H1 (cell line): Measurements from ENCODE around the gene ASCC2. TPM values are rescaled to one million over a fixed set of nuclear protein-coding genes. Genes with fewer than 3 reads are reported as not detected.

Source experiments
- CTCF ChIA-PET: fragments of 300-600 bp; sonication (Branson Sonifier 250); formaldehyde crosslinking; loops from one replicate; lab custom pipeline; 2021; ENCODE audit not compliant: partially characterized antibody; lab: Charles Lee
- POLR2A ChIA-PET: fragments of 300-600 bp; sonication (Branson Sonifier 250); formaldehyde crosslinking; loops from one replicate; lab custom pipeline; 2021; ENCODE audit warnings: inconsistent platforms; ENCODE audit not compliant: partially characterized antibody; lab: Charles Lee
- DNase-seq, 2 experiments: peaks; one replicate each; pipeline versions ENCODE4 v3.0.0 to v3.0.0-alpha.2; 2010 to 2022; ENCODE audit warnings: low spot score in 2 of 2, low read depth in 1 of 2, mixed read lengths in 1 of 2
- FAIRE-seq: peaks from 2 replicates; lab custom pipeline; 2011; peaks lifted over from hg19 to GRCh38; lab: Jason Lieb, UNC
- H2AFZ ChIP-seq: 2 replicates; pipeline ENCODE4 v1.8.1; 2012; ENCODE audit warnings: low read length, inconsistent platforms
- H2AK5ac ChIP-seq: 2 replicates; pipeline ENCODE4 v1.6.1; 2013; ENCODE audit warnings: low read depth, low read length
- H2BK120ac ChIP-seq: replicated peaks from 2 replicates; pipeline ENCODE3; 2013; ENCODE audit warnings: low read depth, low read length, inconsistent platforms
- H2BK12ac ChIP-seq: 2 replicates; pipeline ENCODE4 v1.6.1; 2013; ENCODE audit warnings: low read depth, low read length
- H2BK15ac ChIP-seq: 2 replicates; pipeline ENCODE4 v1.6.1; 2013; ENCODE audit warnings: low read length
- H2BK20ac ChIP-seq: 2 replicates; pipeline ENCODE4 v1.6.1; 2013; ENCODE audit warnings: low read length
- H2BK5ac ChIP-seq: 2 replicates; pipeline ENCODE4 v1.6.1; 2013; ENCODE audit warnings: low read depth, low read length
- H3K14ac ChIP-seq: 2 replicates; pipeline ENCODE4 v1.6.1; 2013; ENCODE audit warnings: inconsistent platforms; ENCODE audit not compliant: insufficient read length
- H3K18ac ChIP-seq: 2 replicates; pipeline ENCODE4 v1.6.1; 2013; ENCODE audit warnings: low read length; ENCODE audit errors: extremely low read depth
- H3K23ac ChIP-seq: 2 replicates; pipeline ENCODE4 v1.6.1; 2013; ENCODE audit warnings: inconsistent platforms; ENCODE audit not compliant: insufficient read length
- H3K23me2 ChIP-seq: 2 replicates; pipeline ENCODE4 v1.6.1; 2013; ENCODE audit warnings: low read depth, low read length
- H3K27ac ChIP-seq: 2 replicates; pipeline ENCODE4 v1.6.1; 2011; ENCODE audit warnings: low read depth, low read length, inconsistent platforms
- H3K27me3 ChIP-seq, 4 experiments: replicated peaks in 1 of 4; 1 replicate in 1 of 4; 2 replicates in 3 of 4; pipeline versions ENCODE4 v1.6.1 to v1.8.1; 2011 to 2013; ENCODE audit warnings: low read length in 3 of 4, mild to moderate bottlenecking in 3 of 4, inconsistent platforms in 2 of 4, mixed read lengths in 2 of 4, moderate library complexity in 1 of 4; ENCODE audit not compliant: control insufficient read depth in 3 of 4, insufficient read depth in 3 of 4; ENCODE audit errors: extremely low read depth in 1 of 4
- H3K36me3 ChIP-seq, 4 experiments: 2 replicates each; pipeline versions ENCODE4 v1.6.1 to v1.8.1; 2011 to 2013; ENCODE audit warnings: mild to moderate bottlenecking in 4 of 4, low read length in 3 of 4, moderate library complexity in 2 of 4, control low read depth in 1 of 4, inconsistent platforms in 1 of 4; ENCODE audit not compliant: insufficient read depth in 4 of 4, control insufficient read depth in 2 of 4
- H3K4ac ChIP-seq: replicated peaks from 2 replicates; pipeline ENCODE3; 2013; ENCODE audit warnings: low read length, low read depth, mixed read lengths, inconsistent platforms; ENCODE audit not compliant: insufficient read length
- H3K4me1 ChIP-seq, 4 experiments: replicated peaks in 1 of 4; 1 replicate in 1 of 4; 2 replicates in 3 of 4; pipeline versions ENCODE4 v1.6.1 to v1.8.1; 2011 to 2013; ENCODE audit warnings: low read length in 3 of 4, inconsistent platforms in 2 of 4, mixed read lengths in 1 of 4; ENCODE audit not compliant: insufficient read depth in 4 of 4, control insufficient read depth in 3 of 4
- H3K4me2 ChIP-seq, 2 experiments: 2 replicates each; pipeline versions ENCODE4 v1.6.1 to v1.8.1; 2011 to 2013; ENCODE audit warnings: low read depth in 2 of 2, low read length in 2 of 2, control low read depth in 1 of 2, inconsistent platforms in 1 of 2, mild to moderate bottlenecking in 1 of 2; ENCODE audit not compliant: insufficient read depth in 1 of 2
- H3K4me3 ChIP-seq, 4 experiments: fragments of 200-600, 300-600 bp in 1 of 4; sonication (generic), shearing (Covaris generic), sonication (Bioruptor Twin) in 1 of 4; 2 replicates each; pipeline versions ENCODE4 v1.5.1 to v1.8.1; 2011 to 2016; ENCODE audit warnings: low read length in 4 of 4, low read depth in 3 of 4, control low read depth in 2 of 4, inconsistent platforms in 2 of 4, mild to moderate bottlenecking in 2 of 4, mixed read lengths in 1 of 4, moderate library complexity in 1 of 4; ENCODE audit not compliant: insufficient read depth in 2 of 4; ENCODE audit errors: extremely low read depth in 1 of 4
- H3K56ac ChIP-seq: replicated peaks from 2 replicates; pipeline ENCODE3; 2013; ENCODE audit warnings: low read depth, mild to moderate bottlenecking, mixed read lengths, low read length, inconsistent platforms; ENCODE audit not compliant: insufficient read length
- H3K79me1 ChIP-seq: 2 replicates; pipeline ENCODE4 v1.6.1; 2013; ENCODE audit warnings: low read depth, low read length, control low read depth
- H3K79me2 ChIP-seq, 2 experiments: 2 replicates each; pipeline versions ENCODE4 v1.6.1 to v1.8.1; 2012 to 2013; ENCODE audit warnings: low read length in 2 of 2, mild to moderate bottlenecking in 2 of 2, inconsistent platforms in 1 of 2; ENCODE audit not compliant: insufficient read depth in 2 of 2, control insufficient read depth in 1 of 2
- H3K9ac ChIP-seq, 4 experiments: replicated peaks in 1 of 4; 1 replicate in 1 of 4; 2 replicates in 3 of 4; pipeline versions ENCODE4 v1.6.1 to v1.8.1; 2011 to 2013; ENCODE audit warnings: low read depth in 3 of 4, low read length in 3 of 4, control low read depth in 2 of 4, mild to moderate bottlenecking in 2 of 4, moderate library complexity in 2 of 4, inconsistent platforms in 1 of 4; ENCODE audit errors: extremely low read depth in 1 of 4
- H3K9me3 ChIP-seq, 2 experiments: 2 replicates each; pipeline versions ENCODE4 v1.6.1 to v1.8.1; 2012 to 2013; ENCODE audit warnings: mild to moderate bottlenecking in 2 of 2, moderate library complexity in 2 of 2, control low read depth in 1 of 2, inconsistent platforms in 1 of 2, low read depth in 1 of 2, low read length in 1 of 2, mixed read lengths in 1 of 2; ENCODE audit not compliant: insufficient read depth in 2 of 2
- H4K20me1 ChIP-seq, 2 experiments: replicated peaks in 1 of 2; 2 replicates each; pipeline versions ENCODE3 to v1.8.1; 2011 to 2013; ENCODE audit warnings: inconsistent platforms in 2 of 2, low read length in 2 of 2, mild to moderate bottlenecking in 1 of 2; ENCODE audit not compliant: insufficient read depth in 2 of 2, control insufficient read depth in 1 of 2
- H4K5ac ChIP-seq: 2 replicates; pipeline ENCODE4 v1.6.1; 2013; ENCODE audit warnings: low read length, low read depth, mixed read lengths, inconsistent platforms; ENCODE audit not compliant: insufficient read length
- H4K8ac ChIP-seq: 2 replicates; pipeline ENCODE4 v1.8.0; 2013; ENCODE audit warnings: mild to moderate bottlenecking, moderate library complexity, low read length, inconsistent platforms; ENCODE audit not compliant: insufficient read depth; ENCODE audit errors: extremely low read depth
- H4K91ac ChIP-seq: replicated peaks from 2 replicates; pipeline ENCODE3; 2013; ENCODE audit warnings: low read length, mixed read lengths, inconsistent platforms; ENCODE audit not compliant: insufficient read length
- BACH1 ChIP-seq: IDR thresholded peaks from 2 replicates; pipeline ENCODE4 v1.6.1; 2012; ENCODE audit warnings: low read length, improper control_type of control experiment
- SP1 ChIP-seq: IDR thresholded peaks from 2 replicates; pipeline ENCODE4 v1.6.1; 2011; ENCODE audit warnings: low read depth, low read length
- WGBS, 2 experiments: shearing (Covaris generic) in 1 of 2; methylation state at CpG; one replicate each; pipeline versions ENCODE4 v1.1.6 to v1.1.7; 2013 to 2015; ENCODE audit warnings: low lambda C conversion rate in 2 of 2, mixed read lengths in 2 of 2, inconsistent platforms in 1 of 2, low coverage in 1 of 2, missing lambda C conversion rate in 1 of 2; ENCODE audit not compliant: insufficient replicate concordance in 2 of 2, insufficient coverage in 1 of 2, insufficient read length in 1 of 2; ENCODE audit errors: extremely low coverage in 1 of 2, missing lambda C conversion rate in 1 of 2; 5-methylcytosine and 5-hydroxymethylcytosine counted together
- polyA plus RNA-seq, 7 experiments: library from polyadenylated mRNA; depleted of rRNA in 3 of 7; stranded (reverse) in 5 of 7; unstranded in 2 of 7; fragments of >200 nt in 5 of 7; fragments of 200-250 nt in 2 of 7; gene quantifications; 1 replicate in 5 of 7; 2 replicates in 1 of 7; 4 replicates in 1 of 7; pipeline versions ENCODE4 v1.2.1 to v1.2.3, GENCODE V29; 2011 to 2013; ENCODE audit warnings: missing spikeins in 2 of 7, mixed read lengths in 2 of 7
- total RNA-seq: library from RNA; stranded (reverse); fragmentation: NEBNext Ultra II Directional; extraction: Animal tissue kit (Norgen Biotek cat#: 25700); gene quantifications from 2 replicates; pipeline ENCODE4 v1.2.1, GENCODE V29; 2021

The ASCC2 gene
- total and polyA plus RNA-seq, 2 of the 8 experiments (the other 6 are each of a cell fraction or from before 2014, with no cell fraction given) = 35.0 to 35.8 TPM

DNA sequence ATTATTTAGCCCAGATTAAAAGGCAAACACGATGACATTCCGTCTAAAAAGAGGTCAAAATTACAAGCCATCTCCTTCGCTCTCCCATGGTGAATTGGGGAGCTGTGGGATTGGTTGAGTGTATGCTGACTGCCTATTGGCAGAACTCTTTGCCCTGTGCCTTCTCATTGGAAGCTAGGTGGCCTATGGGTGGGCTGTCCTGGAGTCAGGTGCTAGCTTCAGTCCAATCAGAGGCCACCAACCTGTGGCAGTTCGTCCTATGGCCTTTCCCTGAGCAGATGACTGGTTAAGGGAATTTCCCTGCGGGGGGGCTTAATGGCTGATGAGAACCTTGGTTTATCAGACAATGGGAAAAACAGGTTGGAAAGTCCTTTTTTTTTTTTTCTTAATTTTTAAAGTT is 41.7 kb upstream of the ASCC2 start:
- Histone ChIP-seq H3K23ac (no peak overlapping the region), H2BK15ac (no peak overlapping the region), H2BK120ac (no peak overlapping the region), H3K23me2 (0 out of 2 replicates have a peak, but pooled peaks cover 2% of the 10 kb centered on the region), H3K18ac (no peak overlapping the region), H3K27ac (no peak overlapping the region), H3K9me3 (no peaks in the 10 kb centered on the region), H3K4me1 (no peaks in the 10 kb centered on the region; a peak in 1 of 7 replicates), H2BK12ac (no peak overlapping the region), H3K4me2 (no peak overlapping the region), H3K27me3 (no peaks in the 10 kb centered on the region)
- TF ChIP-seq BACH1 = no peak
- TF ChIP-seq SP1 = peak; percentile 27; the same call in 1 of the 2 replicates
- TF ChIP-seq, all 59 proteins: peak for 1
- FAIRE-seq = no peak
- Histone ChIP-seq H4K91ac (no peak overlapping the region), H3K4me3 (no peak overlapping the region), H4K8ac (no peak overlapping the region), H3K79me2 (peaks cover 0 to 11% of the 10 kb centered on the region in 2 experiments; a peak in 2 of 4 replicates), H2AK5ac (no peak overlapping the region), H3K79me1 (no peaks in the 10 kb centered on the region), H3K14ac (no peak overlapping the region), H3K56ac (no peak overlapping the region), H3K36me3 (no peaks in the 10 kb centered on the region), H2BK20ac (no peak overlapping the region), H3K9ac (no peak overlapping the region), H2AFZ (no peak overlapping the region), H2BK5ac (no peak overlapping the region), H4K5ac (no peak overlapping the region), H3K4ac (no peak overlapping the region), H4K20me1 (peaks cover 0 to 4% of the 10 kb centered on the region in 2 experiments)
- 88% methylated on average over 5 of the region's 5 CpGs; no CpG with 5 or more reads in 1 of the 2 experiments for WGBS, 2 experiments
- peak in 1 of 2 experiments; percentile 32 for DNase-seq
- CTCF ChIA-PET = interaction anchor here (1.5 kb wide), 1 partner anchor 124 kb away, joined by 3 read pairs; no protein-coding TSS in a partner anchor
- POLR2A ChIA-PET = interaction anchor here (0.6 kb wide), 1 partner anchor 277 kb away, joined by 3 read pairs; no protein-coding TSS in a partner anchor
